GM21381 (cell line): ENCODE data around the gene ACD.

Experiments
- ATAC-seq: cut with Tn5 transposase; IDR thresholded peaks from one replicate; pipeline ENCODE4 v1.9.1; 2021; ENCODE audit warnings: mild to moderate bottlenecking, moderate library complexity; ENCODE audit not compliant: unreplicated experiment

The ACD gene

DNA sequence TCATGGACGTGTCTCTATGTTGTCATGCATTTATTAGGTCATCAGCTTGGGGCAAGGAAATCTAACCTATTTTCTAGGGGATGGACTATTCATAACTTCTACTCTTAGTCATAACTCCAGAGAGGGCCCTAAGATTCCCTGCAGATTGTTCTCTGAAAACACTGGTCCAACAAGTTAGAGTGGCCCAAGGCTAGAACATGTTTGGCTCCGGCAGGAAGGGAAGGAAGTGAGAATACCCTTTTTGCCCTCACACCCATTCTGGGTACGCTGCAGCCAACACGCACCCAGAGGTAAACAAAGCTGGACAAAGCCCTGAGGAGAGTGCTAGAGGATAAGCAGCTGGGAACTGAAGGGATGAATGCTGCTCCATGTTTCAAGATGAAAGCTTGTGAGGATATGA lies 16.5 kb upstream of the ACD start:
- ATAC-seq = no peak

DNA sequence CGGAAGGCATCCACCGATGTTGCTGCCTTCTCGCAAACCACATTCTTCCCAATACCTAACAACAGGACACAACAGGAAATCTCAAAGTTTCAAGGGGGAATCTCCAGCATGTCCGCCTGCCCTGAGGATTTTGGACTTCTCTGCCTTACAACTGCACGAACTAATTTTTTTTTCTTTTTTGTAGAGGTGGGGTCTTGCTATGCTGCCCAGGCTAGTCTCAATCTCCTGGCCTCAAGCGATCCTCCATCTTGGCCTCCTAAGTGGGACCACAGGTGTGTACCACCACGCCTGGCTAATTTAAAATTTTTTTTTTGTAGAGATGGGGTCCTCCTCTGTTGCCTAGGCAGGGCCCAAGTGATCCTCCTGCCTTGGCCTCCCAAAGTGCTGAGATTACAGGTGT lies 15.9 kb upstream of the ACD start:
- no peak for ATAC-seq

DNA sequence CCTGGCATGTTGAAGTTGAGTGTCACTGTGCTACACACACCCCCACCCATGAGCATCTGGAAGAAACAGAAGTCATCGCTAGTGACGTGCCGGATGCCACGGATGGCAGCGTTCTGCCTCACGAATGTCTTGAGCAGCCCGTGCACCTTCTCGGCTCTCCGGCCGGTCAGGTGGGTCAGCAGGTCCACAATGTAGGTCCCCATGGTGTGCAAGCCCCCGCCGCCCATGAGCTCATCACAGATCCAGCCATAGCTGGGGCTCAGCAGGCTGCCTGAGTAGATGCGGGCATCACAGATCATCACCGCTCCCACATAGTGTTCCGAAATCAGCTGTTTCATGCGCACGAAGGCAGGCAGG lies 15.5 kb upstream of the ACD start:
- ATAC-seq = no peak

DNA sequence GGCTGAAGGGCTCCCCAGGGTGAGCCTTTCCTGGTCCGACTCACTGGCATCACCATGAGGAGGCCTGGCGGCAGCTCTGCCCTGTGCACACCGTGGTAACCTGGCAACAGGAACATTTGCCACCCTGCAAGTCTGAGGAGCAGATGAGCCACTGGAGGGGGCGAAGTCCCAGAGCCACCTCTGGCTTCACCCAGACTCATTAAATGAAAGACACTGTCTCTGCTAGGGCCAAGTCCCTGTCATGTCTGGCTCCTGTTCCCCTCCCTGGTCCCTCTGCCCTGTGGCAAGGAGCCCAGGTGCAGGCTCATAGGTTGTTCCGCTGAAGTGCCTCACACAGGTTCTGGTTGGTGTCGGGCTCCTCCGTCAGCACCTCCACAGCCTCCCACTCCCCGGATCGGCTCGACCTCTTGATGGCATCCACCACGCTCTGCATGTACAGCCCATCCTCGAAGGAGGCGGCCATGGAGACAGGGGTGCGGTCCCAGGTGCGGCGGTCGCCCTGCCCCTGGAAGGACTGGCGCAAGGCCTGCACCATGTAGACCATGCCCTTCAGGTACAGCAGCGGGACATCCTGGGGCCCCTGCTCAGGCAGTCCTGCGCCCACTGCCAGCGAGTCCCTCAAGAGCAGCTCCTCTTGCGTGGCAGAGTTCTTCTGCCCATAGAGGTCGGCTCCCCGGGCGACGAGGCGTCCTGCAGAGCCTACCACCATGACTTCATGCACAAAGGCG lies 15.0 kb upstream of the ACD start:
- no peak for ATAC-seq

DNA sequence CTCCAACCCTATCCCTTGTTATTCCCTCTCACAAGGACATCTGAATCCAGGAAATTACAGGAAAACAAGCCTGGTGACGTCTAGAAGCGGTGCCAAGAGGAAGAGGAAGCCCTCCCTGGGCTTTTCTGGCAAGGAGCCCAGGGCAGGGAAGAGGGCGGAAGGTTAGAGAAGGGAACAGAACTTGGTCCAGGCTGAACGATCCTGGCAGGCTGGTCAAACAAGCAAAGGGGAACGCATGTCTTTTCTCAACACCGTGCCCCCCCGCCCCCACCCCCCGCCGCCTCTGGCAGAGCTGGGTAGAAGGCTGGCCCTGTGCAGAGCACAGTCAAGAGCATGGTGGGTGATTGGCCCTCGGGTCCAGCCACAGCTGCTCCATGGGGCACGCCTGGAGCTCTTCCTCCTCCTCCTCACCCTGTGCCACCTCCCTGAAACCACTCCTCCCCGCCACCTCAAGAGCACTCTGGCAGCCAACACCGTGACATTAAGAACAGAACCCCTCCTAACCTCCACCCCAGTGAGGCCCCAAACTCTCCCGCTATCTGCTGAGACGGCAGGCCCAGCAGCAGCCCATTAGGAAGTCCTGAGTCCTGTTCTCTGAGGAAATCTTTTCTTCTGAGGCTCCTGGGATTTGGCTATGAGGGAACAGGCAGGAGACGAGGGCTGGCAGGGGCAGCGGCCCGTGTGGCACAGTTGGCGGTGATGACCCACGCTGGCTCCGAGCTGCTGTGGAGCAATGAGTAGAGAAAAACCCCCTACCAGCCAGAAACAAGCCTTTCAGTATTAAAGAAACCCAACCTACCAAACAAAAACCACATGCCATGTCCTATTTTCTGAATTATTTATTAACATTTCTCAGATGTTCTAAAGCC lies 13.9 kb upstream of the ACD start:
- ATAC-seq = no peak

DNA sequence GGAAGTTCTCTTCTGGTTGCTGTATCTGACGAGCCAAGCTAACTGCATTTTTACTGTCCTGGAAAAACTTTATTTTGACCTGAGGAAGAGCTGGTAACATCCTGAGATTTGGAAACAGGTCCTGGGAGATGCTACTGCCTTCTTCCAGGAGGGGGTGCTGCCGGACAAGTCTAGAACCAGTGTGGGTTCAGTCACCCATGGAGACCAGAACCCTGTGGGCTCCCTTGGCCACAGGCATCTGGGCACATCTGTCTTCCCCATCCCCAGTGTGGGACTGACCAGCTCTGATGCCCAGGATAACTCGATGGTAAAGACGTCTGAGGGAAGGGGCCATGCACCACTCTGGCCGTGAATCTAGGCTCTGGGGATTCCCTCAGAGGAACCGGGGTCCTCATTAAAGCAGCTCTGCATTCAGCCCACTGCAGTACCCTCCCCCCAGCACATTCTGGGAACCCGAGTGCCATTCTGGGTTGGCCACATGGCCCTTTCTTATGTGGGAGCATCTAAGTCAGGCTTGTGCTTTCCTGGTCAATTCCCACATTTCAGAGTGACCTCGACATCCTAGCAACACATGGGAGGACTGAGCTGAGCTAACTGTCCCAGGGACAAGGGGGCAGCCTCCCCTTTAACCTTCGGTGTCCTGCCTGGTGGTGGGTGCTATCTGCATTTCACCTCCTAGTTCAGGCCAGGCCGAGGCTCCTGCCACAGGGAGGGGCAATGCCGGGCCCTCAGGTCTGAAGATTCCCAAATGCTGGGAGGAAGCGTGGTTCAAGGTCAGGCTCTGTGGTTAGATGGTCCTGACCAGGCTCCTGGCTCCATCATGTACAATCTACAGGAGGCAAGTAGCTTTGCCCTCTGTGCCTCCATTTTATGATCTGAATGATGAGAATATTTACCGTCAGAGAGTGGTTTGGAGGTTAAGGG lies 12.9 kb upstream of the ACD start:
- ATAC-seq = no peak

DNA sequence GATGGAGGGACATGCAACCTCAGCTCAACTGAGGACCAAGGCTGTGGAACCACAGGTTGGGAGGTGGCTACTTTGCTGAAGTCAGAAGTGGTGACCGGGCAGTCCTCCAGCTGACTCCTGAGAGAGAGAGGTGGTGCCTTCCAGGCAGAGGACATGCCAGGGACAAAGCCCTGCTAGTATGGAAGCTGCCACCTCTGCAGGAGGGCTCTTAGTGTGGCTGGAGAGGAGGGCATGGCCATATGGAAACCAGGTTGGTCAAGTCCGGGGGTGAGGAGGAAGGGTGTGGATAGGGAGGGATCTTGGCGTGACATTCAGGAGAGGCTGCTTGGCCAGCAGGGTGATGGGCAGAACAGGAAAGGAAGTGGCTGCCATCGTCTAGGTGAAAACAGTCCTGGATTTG lies 12.2 kb upstream of the ACD start:
- no peak for ATAC-seq

DNA sequence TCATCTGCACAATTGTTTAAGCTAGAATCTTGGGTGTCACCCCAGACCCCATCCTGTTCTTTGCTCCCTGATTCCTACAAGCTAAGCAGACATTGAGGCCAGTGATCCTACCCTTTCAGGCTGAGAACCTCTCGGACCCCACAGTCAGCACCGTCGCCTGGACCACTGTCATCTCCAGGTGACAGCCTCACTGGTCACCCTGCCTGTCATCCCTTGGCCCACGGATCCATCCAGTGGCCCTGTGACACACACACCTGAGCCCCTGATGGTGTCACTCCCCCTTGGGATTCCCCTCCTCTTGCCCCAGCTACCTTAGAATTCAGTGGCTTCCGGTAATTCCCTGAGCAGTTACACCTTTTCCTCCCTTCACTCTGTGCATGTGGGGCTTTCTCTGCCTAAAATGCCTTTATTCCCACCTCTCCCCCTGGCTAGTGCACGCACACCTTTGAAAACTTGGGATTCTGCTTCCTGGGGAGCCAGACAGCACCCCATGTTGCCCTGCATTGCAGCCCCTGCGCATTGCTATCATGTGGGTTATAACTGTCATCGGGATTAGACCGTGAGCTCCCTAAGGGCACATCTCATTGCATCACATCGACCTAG lies 9.5 kb upstream of the ACD start:
- ATAC-seq = no peak

DNA sequence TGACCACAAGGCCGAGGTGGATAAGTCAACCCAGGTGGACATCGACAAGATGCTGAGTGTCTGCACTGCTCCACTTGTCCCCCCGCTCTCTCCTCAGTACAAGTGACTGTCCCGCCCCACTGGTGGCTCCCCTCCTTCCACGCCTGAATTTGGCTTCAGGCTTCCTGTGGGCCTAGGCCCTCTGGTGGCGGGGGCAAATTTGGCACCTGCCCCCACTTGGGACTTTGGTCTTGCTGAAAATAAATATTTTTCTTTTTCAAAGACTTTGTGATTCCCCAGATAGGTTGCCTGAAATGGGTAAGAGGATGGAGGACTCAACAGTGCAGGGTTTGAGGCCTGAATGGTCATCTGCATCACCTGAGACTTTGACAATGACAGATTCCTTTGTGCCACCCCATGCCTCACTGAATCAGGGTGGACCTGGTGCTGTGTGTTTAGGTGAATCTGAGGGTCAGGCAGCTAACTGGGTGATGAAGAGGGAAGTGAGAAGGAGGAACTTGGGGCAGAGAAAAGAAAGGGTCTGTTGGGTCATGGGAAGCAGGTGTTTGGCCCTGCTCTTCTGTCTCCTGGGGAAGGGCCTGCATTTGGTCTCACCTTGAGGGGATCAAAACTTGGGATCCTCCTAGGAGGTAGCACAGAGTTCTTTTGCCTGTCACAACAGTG lies 8.6 kb upstream of the ACD start:
- no peak for ATAC-seq

DNA sequence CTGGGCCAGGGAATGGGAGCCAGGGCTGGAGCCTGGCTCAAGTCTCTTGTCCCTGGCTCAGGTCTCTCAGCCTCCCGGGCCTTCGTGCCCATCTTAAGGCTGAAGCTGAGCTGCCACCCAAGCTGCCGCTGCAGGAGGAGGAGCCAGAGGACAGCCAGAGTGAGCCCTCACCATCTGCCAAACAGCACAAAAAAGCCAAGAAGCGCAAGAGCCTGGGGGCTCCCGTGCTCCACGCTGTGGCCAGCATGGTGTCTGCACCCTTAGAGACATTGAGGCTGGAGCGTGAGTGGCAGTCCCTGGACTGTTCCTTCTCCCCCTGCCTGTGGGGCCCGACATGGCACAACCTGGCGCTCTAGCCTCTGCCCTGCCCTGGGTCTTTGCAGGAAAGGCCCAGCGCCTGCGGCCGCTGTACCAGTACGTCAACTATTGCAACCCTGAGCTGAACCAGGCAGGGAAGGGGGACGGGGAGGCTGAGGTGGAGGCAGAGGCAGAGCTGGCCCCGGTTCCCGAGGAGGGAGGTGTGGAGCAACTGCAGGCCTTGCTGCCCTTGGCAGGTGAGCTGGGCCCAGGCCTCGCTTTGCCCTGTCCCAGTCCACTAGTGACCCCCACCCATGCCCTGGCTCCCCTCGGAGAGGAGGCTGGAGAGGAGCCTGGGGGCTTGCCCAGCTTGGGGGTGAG lies 7.9 kb upstream of the ACD start:
- ATAC-seq = peak; percentile 59

DNA sequence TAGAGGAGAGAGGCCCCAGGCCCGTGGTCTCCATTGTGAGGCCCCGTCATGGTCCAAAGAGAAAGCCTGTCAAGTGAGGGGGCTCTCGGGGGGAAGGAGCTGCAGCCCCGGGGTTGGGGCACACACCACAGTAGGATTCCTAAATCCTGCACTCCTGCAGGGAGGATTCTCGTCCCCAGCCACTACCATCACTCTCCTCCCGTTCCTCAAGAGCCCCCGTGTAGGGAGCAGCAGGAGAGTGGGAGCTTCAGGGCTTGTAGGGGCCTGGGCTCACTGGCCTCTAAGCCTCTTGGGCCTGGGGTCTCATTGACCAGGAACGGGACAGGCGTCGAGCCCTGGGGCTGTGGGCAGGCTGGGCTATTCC lies 7.4 kb upstream of the ACD start:
- ATAC-seq = no peak

DNA sequence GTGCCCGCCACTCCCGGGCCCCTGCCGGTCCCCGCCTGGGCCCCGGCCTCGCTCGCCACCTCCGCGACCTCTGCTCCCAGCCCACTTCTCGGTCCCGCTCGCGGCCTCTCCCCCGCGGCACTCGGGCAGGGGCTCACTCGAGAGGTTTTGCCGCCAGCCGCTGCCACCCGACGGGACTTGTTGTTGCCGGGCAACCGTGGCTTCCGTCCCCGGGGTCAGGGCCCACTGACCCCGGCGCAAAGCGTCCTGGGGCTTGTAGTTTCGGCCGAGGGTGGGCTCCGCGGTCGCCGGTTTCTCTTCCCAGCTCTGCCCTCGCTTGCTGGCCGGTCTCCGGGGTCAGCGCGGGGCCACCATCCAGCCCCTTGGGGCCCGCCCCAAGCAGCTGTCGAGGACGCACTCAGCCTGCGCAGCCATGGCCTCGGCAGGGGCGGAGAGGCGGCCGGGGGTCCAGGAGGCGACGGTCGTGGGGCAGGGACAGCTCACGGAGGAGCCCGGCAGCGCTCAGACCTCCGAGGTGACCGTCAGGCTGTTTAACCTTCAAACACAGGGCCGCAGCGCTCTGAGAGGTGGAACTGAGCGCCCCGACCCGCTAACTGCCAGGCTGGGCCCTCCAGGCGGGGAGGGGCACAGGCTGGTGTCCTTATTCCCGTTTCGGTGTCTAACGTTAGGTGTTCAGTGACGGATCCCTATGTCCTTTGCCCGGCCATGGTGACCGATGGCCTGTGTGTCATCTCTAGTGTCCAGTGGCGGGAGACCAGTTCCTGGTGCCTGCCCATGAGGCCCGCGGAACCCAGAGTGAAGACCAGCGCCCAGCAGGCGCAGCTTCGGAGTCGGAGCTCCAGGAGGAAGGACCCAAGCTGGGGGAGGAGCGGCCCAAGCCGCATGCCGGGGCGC lies 6.7 kb upstream of the ACD start, which contains the start of the genes C16orf86 and ENKD1:
Gene C16orf86, plus strand, starts transcription at position 256 of the 894 bp plus-strand sequence. Its CDS starts 157 bp downstream, at position 413.
Gene ENKD1, minus strand, starts transcription at position 192 of the 894 bp plus-strand sequence. CDS start 308 bp downstream, outside the sequence.
- ATAC-seq = peak; percentile 58

DNA sequence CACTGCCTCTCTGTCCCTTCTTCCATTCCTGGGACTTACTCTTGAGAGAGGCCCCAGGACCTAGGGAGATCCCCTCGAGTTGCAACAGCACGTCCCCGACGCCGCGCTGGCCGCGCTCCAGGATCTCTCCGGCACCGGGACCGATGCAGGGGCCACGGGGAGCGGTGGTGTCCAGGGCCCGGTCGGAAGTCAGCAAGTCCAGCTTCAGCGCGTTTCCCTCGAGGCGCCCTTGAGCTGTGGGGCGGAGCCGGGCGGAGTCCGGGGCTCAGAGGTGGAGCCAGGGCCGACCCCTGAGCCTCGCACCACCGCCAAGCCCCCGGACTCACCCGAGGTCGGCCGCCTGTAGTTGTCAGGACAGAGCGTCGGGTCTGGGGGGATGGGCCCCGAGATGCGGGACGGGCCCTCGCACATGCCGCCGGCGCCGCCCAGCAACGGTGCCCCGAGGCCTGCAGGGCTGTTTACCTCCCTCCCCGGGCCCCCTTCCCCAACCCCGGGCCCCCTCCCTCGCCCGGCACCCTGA lies 6.0 kb upstream of the ACD start:
- peak; percentile 8 for ATAC-seq

DNA sequence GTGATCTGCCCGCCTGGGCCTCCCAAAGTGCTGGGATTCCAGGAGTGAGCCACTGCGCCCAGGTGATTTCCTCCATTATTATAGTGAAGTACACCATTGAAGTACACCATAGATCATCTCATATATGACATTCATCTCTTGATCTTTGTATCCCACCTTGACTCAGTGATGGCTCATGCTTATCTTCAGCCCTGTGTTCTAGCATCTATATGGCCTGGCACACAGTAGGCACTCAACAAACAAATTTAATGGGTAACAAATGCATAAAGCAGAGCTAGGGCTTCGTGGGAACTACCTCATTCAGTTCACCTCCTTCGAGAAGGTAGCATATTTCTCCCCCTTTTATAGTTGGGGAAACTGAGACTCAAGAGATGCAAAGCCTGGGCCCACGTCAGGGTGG lies 5.5 kb upstream of the ACD start:
- no peak for ATAC-seq

DNA sequence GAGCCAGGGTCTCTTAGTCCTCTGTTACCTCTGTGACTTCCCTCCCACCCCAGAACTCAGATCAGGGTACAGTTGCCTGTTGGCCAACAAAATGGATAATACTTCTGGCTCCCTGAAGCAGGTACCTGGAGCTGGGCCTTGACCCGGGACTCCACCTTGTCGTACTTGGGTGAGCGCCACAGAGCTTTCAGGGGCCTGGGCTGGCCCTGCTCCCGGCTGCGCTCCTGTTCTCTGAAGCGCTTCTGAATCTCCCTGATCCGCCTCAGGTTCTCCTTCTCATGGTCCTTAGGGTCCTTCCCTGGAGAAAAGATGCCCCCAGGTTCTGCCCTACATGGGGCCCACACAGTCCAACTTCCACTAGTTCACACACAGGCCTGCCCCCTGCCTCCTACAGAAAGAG lies 4.8 kb upstream of the ACD start:
- ATAC-seq = no peak

DNA sequence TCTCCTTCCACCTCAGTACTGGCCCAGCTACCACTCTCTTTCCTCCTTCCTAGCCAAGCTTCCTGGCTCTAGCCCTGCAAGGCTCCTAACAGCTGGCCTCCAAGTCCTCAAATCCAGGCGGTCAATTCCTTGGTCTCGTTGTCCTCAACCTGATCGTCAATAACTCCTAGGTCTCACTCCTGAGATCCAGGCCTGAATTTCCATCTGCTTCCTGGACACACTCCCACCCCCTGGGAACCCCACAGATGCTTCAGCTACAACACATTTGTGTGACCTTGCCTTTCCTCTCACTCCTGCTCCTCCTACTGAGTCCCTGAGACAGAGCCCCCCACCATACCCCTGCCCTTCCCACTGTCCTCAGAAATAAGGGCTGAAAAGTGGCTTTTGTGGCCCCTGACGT lies 4.2 kb upstream of the ACD start:
- ATAC-seq = no peak

DNA sequence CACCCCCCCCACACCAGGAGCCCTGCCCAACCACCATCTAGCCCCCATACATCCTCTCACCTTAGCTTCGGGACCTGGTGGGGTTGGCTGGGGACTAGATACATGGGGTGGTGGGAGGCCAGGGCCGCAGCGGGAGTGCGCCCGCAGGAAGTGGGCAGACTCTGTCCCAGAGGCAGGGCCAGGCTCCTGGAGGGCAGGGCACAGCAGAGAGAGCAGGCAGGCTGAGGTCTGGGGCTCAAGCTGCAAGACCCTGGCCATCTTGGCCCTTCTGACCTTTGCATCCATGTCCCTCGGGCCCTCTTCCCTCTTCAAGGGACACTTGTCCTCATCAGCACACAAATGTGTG lies 3.8 kb upstream of the ACD start:
- no peak for ATAC-seq

DNA sequence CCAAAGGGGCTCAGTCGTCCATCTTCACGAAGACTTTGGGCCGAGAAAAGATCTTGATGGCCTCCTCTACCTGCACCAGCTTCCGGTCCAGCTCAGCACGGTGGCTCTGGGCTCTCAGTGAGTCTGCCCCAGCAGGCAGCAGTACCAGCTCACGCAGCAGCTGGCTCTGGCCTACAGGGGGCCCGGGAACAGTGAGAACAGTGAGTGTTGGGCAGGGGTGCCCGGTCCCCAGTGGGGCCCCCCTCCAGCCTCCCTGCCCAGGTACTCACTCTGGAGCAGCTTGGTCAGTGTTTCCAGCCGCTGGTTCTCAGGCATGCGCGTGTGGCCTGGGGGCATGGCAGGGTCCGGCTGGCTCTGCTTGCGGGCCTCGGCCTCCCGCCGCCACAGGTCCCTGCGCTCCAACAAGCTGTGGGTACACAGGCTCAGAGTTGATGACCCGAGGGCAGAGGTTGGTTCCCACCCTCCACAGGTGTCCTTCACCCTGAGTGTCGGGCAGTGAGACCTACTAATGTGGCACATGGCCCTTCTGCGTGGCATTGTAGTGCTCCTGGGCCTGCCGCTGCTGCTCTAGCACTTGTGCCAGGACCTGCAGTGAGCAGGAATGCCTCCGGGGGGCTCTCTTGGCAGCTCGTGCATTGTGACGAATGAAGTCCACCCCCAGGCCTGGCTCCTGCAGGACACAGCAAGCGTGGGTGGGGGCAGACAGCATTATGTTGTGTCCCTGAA lies 3.3 kb upstream of the ACD start:
- no peak for ATAC-seq
